AG09319 (cell line): Measurements from ENCODE around the gene ICE1.

ENCODE experiments used
- DNase-seq: peaks from one replicate; pipeline ENCODE4 v3.0.0-alpha.2; 2010; ENCODE audit warnings: low read depth; ENCODE audit errors: extremely low read depth
- TF ChIP-seq, protein P1 (sequence below): IDR thresholded peaks from 2 replicates; pipeline ENCODE4 v1.5.1; 2011; ENCODE audit warnings: low read depth, mild to moderate bottlenecking, inconsistent platforms, low read length, moderate library complexity

The ICE1 gene, protein sequence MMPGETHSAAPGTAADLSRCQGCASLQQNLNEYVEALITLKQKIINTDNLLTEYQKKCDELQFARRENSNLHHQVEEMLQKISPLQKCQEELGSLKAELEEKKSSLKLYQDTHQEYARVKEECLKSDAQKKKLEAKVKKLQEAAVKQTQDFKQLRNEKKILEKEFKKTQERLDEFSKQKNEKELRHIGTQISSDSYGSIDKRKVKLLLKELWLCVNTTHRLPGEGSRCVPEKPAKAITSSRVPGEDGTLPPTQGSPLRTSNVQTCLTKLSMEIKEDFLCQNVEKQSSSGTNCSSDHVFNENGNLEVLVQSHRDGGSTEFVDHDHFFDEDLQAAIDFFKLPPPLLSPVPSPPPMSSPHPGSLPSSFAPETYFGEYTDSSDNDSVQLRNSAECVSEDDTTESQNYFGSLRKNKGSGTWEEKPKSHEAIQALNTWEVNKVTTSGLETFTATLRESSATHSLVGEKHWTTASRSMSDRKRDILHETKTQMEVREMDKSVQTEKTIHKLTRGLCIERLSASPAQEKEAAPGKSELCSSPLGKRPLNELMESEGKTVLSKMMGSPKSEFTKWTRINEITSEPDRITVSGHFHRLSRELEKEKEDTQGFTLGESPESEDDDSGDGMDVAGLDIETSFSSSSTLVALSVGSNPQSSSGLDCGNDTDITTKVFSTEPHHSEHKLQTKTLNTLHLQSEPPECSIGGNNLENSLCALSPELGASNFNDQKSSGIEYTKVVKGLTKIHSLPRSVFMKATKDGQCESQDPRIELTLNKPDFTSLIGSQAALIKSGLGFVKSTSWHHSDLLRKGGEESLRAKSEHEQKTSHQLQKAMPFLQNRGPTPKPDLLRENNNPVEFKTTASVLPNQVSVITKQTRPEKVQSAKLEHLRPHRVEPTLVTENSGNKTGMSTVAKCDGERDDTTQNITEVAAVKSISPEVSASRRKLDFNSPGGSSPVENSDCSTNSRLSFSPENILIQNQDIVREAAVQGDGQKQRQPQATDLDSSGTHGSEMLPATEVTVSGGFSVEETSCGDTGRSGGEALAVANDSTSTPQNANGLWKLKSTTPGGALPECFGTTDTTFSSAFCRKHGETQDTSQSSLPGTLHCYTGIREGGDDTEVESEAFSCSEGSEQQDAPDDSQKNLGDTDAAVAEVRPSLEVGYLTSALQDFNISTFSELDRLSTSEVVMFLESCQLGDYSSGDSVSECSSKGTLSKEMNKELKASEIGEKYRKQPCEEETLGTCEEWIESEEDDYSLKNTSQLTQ (N-terminal part only)

GRCh38 chr5:5421961-5422818, at the start of gene ICE1:
Gene ICE1 (plus strand): TSS chr5:5422677. CDS start chr5:5422916, 239 bp downstream.
- TF ChIP-seq, protein P1, sequence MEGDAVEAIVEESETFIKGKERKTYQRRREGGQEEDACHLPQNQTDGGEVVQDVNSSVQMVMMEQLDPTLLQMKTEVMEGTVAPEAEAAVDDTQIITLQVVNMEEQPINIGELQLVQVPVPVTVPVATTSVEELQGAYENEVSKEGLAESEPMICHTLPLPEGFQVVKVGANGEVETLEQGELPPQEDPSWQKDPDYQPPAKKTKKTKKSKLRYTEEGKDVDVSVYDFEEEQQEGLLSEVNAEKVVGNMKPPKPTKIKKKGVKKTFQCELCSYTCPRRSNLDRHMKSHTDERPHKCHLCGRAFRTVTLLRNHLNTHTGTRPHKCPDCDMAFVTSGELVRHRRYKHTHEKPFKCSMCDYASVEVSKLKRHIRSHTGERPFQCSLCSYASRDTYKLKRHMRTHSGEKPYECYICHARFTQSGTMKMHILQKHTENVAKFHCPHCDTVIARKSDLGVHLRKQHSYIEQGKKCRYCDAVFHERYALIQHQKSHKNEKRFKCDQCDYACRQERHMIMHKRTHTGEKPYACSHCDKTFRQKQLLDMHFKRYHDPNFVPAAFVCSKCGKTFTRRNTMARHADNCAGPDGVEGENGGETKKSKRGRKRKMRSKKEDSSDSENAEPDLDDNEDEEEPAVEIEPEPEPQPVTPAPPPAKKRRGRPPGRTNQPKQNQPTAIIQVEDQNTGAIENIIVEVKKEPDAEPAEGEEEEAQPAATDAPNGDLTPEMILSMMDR = no peak
- DNase-seq = peak; percentile 97

DNA sequence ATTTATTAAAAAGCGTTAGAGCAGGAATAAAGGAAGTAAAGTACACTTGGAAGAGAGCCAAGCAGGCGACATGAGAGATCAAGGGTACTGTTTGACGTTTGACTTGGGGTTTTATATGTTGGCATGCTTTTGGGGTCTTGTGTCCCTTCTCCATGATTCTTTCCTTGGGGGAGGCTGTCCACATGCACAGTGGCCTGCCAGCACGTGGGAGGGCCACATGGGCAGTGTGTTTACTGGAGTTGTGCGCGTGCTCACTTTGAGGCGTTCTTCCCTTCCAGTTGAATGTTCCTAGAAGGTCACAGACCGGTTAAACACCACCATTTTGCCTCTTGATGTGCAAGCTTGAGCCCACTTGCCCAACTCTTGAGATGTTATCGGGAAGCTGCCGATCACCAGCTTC, 49.5 kb upstream of the ICE1 start:
- TF ChIP-seq, protein P1 = no peak
- no peak for DNase-seq

DNA sequence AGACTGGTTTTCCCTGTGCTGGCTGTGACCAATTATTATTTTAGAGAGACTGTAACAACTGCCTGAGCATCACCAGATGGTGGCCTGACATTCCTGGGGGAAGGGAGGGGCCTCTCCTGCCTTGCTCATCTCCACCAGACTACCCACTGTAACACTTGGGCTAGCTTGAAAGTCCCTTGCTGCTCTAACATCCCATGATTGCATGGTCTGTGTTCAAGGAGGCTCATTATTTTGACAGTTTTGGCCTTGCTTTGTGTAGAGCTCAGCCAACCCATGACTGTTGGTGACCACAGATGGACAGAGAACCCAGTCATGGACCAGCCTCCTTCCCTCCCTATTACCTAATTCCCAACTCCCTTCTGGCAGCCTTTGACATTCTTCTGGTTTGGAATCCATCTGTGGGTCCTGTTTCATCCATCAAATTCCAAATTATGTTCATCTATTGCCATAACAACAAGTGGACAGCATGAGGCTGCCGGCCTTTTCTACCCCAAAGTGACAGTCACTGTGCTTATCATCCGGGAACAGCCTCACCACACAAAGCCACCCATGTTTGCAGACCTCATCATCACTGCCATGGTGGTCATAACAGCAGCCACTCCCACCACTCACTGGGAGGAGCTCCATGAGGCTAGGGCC, 49.0 kb upstream of the ICE1 start:
- TF ChIP-seq, protein P1 = no peak
- no peak for DNase-seq

DNA sequence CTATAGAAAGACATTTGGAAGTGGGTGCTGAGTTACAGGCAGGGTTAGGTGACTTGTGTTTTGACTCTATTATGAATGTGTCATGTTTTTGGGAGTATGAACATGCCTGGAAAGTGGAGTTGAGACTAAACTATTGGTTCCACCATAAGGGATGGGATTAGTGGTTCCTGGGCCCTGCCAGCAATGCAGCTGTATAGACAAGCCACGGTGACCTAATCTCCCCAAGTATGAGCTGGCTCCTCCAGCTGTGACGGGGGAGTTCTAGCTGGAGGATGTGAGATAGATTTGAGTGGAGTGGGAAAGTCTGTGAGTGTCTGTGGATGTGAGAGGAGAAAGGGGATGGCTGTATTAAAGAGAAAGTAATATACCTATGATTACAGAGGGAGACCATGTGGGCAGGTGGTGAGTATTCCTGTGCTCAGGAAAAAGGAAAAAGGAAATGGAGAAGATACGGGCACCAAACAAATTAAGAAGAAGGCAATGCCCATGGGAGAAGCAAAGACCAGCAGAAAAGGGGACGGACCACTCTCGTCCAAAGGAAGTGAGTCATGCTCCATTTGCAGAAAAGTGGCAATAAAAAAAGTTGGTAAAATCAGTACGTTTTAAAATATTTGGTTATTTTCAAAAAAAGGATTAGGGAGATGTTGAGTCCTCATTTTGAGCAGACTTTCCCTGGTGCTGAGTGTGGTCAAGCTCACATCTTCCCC, 48.3 kb upstream of the ICE1 start:
- TF ChIP-seq, protein P1 = no peak
- DNase-seq = no peak

DNA sequence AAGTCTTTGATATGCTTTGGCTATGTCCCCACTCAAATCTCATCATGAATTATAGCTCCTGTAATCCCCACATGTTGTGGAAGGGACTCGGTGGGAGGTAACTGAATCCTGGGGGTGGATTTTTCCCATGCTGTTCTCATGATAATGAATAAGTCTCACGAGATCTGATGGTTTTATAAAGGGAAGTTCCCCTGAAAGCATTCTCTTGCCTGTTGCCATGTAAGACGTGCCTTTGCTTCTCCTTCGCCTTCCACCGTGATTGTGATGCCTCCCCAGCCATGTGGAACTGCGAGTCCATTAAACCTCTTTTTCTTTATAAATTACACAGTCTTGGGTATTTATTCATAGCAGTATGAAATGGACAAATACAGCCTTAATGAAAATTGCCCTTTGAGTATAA, 44.7 kb upstream of the ICE1 start:
- TF ChIP-seq, protein P1 = no peak
- DNase-seq = no peak

GRCh38 chr5:5378531-5378930, 43.9 kb upstream of the ICE1 start:
- TF ChIP-seq, protein P1 = no peak
- DNase-seq = no peak
